OCI-LY7 (cell line): Measurements from ENCODE around the gene PCGF3. TPM values are rescaled to one million over a fixed set of nuclear protein-coding genes. Genes with fewer than 3 reads are reported as not detected.
A peak's percentile ranks its signal among the peaks of the same experiment; 100 is the strongest.

Experiments used
- BruUV-seq: library from RNA; stranded (reverse); fragments of 400-500 nt; replicated peaks from 2 replicates; lab custom pipeline; 2021; lab: Mats Ljungman, UMichigan
- CTCF ChIA-PET: fragments of 300-600 bp; sonication (Branson Sonifier 250); formaldehyde crosslinking; loops from one replicate; lab custom pipeline; 2022; ENCODE audit warnings: antibody characterized with exemption; ENCODE audit not compliant: unreplicated experiment; lab: Charles Lee
- POLR2A ChIA-PET: fragments of 300-600 bp; sonication (Branson Sonifier 250); formaldehyde crosslinking; loops from one replicate; lab custom pipeline; 2022; ENCODE audit warnings: antibody characterized with exemption; lab: Charles Lee
- DNase-seq: peaks from one replicate; pipeline ENCODE4 v3.0.0-alpha.2; 2015; ENCODE audit warnings: low spot score
- H2AFZ ChIP-seq: fragments of 200-600 bp; sonication (generic), shearing (Covaris generic); 2 replicates; pipeline ENCODE4 v1.6.1; 2014; ENCODE audit warnings: mild to moderate bottlenecking, antibody characterized with exemption, low read length, moderate library complexity
- H3K27ac ChIP-seq: fragments of 200-600 bp; sonication (generic); 2 replicates; pipeline ENCODE4 v1.5.1; 2014; ENCODE audit warnings: mixed run types, low read depth, mild to moderate bottlenecking, moderate library complexity, low read length, inconsistent platforms; ENCODE audit not compliant: poor library complexity, severe bottlenecking
- H3K36me3 ChIP-seq: fragments of 200-600 bp; sonication (generic); 2 replicates; pipeline ENCODE4 v1.6.1; 2014; ENCODE audit warnings: mild to moderate bottlenecking, antibody characterized with exemption, low read length, moderate library complexity, mixed read lengths; ENCODE audit not compliant: insufficient read depth
- H3K4me1 ChIP-seq: fragments of 200-600 bp; sonication (generic); 2 replicates; pipeline ENCODE4 v1.5.1; 2014; ENCODE audit warnings: mild to moderate bottlenecking, low read length; ENCODE audit not compliant: insufficient read depth, poor library complexity, severe bottlenecking
- H3K4me2 ChIP-seq: fragments of 200-600 bp; sonication (generic); 2 replicates; pipeline ENCODE4 v1.6.1; 2014; ENCODE audit warnings: mild to moderate bottlenecking, low read length
- H3K4me3 ChIP-seq: fragments of 200-600 bp; sonication (generic); 2 replicates; pipeline ENCODE4 v1.5.1; 2014; ENCODE audit warnings: mild to moderate bottlenecking, low read depth, low read length; ENCODE audit not compliant: poor library complexity, severe bottlenecking
- H3K79me2 ChIP-seq: fragments of 200-600 bp; sonication (generic); 2 replicates; pipeline ENCODE4 v1.6.1; 2016; ENCODE audit warnings: low read depth, mild to moderate bottlenecking, low read length, moderate library complexity, mixed read lengths; ENCODE audit not compliant: insufficient read depth
- H3K9me2 ChIP-seq: fragments of 200-600 bp; sonication (generic); 2 replicates; pipeline ENCODE4 v1.6.1; 2016; ENCODE audit warnings: mild to moderate bottlenecking, low read length, mixed read lengths; ENCODE audit not compliant: insufficient read depth
- H3K9me3 ChIP-seq: fragments of 200-600 bp; sonication (generic); 2 replicates; pipeline ENCODE4 v1.6.1; 2014; ENCODE audit warnings: mild to moderate bottlenecking, mixed run types, low read length, mixed read lengths
- H4K20me1 ChIP-seq: fragments of 200-600 bp; sonication (generic); 2 replicates; pipeline ENCODE4 v1.6.1; 2014; ENCODE audit warnings: mild to moderate bottlenecking, antibody characterized with exemption, low read length, moderate library complexity, mixed read lengths; ENCODE audit not compliant: insufficient read depth
- CTCF ChIP-seq: fragments of 200-600 bp; sonication (generic); conservative IDR thresholded peaks from 2 replicates; pipeline ENCODE4 v1.5.1; 2014; ENCODE audit warnings: mild to moderate bottlenecking, antibody characterized with exemption, low read length, moderate library complexity, mixed read lengths
- EZH2phosphoT487 ChIP-seq: fragments of 200-600 bp; sonication (generic); IDR thresholded peaks from 2 replicates; pipeline ENCODE4 v1.6.1; 2018; ENCODE audit warnings: low read depth, borderline replicate concordance, mild to moderate bottlenecking, mixed run types, antibody characterized with exemption, low read length, moderate library complexity, mixed read lengths
- intact Hi-C: fragments of 100-400 bp; cut with micrococcal nuclease; formaldehyde crosslinking; loops from one replicate; pipeline ENCODE4 v1.10.0; 2022; ENCODE audit not compliant: unreplicated experiment
- total RNA-seq, 2 experiments: library from RNA; depleted of rRNA in 1 of 2; stranded (reverse); fragments of >200 nt in 1 of 2; shearing (Covaris generic) in 1 of 2; gene quantifications; 2 replicates each; pipeline ENCODE4 v1.2.3, GENCODE V29; 2014 to 2022

PCGF3 gene
- total RNA-seq, 2 experiments from 2014 or later, result 33.8 to 50.2 TPM

- no peaks in the 10 kb centered on the region for H3K9me3 ChIP-seq
- POLR2A ChIA-PET, result no interaction called here
Measured at GRCh38 chr4:675036-675882, 30.4 kb upstream of the PCGF3 start.

GRCh38 chr4:675980-676870 is 29.4 kb upstream of the PCGF3 start:
- peaks cover 46% of the 10 kb centered on the region for H3K4me1 ChIP-seq
- peak overlapping the region; percentile 94 for H3K27ac ChIP-seq
- H4K20me1 ChIP-seq, result no peaks in the 10 kb centered on the region
- TF ChIP-seq CTCF (no peak), EZH2phosphoT487 (no peak)
- no peaks in the 10 kb centered on the region for H3K9me2 ChIP-seq
- peak overlapping the region; percentile 94 for H3K4me2 ChIP-seq
- BruUV-seq, result no TSS peak
- peaks cover 17% of the 10 kb centered on the region for H3K79me2 ChIP-seq
- no peaks in the 10 kb centered on the region for H3K9me3 ChIP-seq
- H3K4me3 ChIP-seq, result peak overlapping the region; percentile 98
- no peak overlapping the region for H2AFZ ChIP-seq
- intact Hi-C loops, result loop anchor here (1.0 to 10.0 kb wide), 4 partner anchors 107 to 1039 kb away; partner anchors contain the start of gene SLBP
- CTCF ChIA-PET, result no interaction called here
- POLR2A ChIA-PET, result no interaction called here
- peaks cover 25% of the 10 kb centered on the region for H3K36me3 ChIP-seq
- peak; percentile 92 for DNase-seq

More at GRCh38 chr4:675036-675882, 30.4 kb upstream of the PCGF3 start:
- Histone ChIP-seq H3K36me3 (peaks cover 35% of the 10 kb centered on the region), H4K20me1 (no peaks in the 10 kb centered on the region), H3K9me2 (no peaks in the 10 kb centered on the region), H3K79me2 (peaks cover 17% of the 10 kb centered on the region), H3K4me2 (peak overlapping the region; percentile 94), H3K27ac (peak overlapping the region; percentile 94), H3K4me3 (peak overlapping the region; percentile 98), H3K4me1 (peaks cover 46% of the 10 kb centered on the region), H2AFZ (no peak overlapping the region; the same call in 1 of the 2 replicates)
- peak; percentile 45 for DNase-seq
- CTCF ChIA-PET, result no interaction called here
- TF ChIP-seq CTCF, result no peak
- no TSS peak for BruUV-seq
- intact Hi-C loops, result loop anchor here (10.0 kb wide), 2 partner anchors 200 to 1040 kb away; partner anchors contain the start of gene SLBP
